Activated naive CD4-positive, alpha-beta T cell treated with anti-CD3 and anti-CD28 coated beads for 36 hours (primary cell): Measurements from ENCODE around the gene CHMP6. TPM values are rescaled to one million over a fixed set of nuclear protein-coding genes. Genes with fewer than 3 reads are reported as not detected.

Source experiments
- CTCF ChIA-PET: fragments of 350-600 bp; sonication (Branson Sonifier 250); formaldehyde crosslinking; loops from one replicate; lab custom pipeline; 2021; ENCODE audit warnings: antibody characterized with exemption; lab: Charles Lee
- DNase-seq: peaks from one replicate; pipeline ENCODE4 v3.0.0-alpha.2; 2020
- H3K27ac Mint-ChIP-seq: one replicate; pipeline ENCODE4 v1.8.0; 2021; ENCODE audit warnings: mild to moderate bottlenecking, mixed read lengths
- H3K27me3 Mint-ChIP-seq: one replicate; pipeline ENCODE4 v1.8.0; 2021; ENCODE audit warnings: low read depth, mixed read lengths
- H3K36me3 Mint-ChIP-seq: one replicate; pipeline ENCODE4 v1.8.0; 2021; ENCODE audit warnings: low read depth, mixed read lengths
- H3K4me1 Mint-ChIP-seq: one replicate; pipeline ENCODE4 v1.8.0; 2021; ENCODE audit warnings: low read depth, mixed read lengths
- H3K4me3 Mint-ChIP-seq: one replicate; pipeline ENCODE4 v1.8.0; 2021; ENCODE audit warnings: mild to moderate bottlenecking, moderate library complexity, mixed read lengths
- H3K9me3 Mint-ChIP-seq: one replicate; pipeline ENCODE4 v1.8.0; 2021; ENCODE audit warnings: mixed read lengths
- intact Hi-C: fragments of 100-400 bp; cut with micrococcal nuclease; formaldehyde crosslinking; loops from one replicate; pipeline ENCODE4 v1.15.1; 2023
- total RNA-seq, 2 experiments: library from RNA; stranded (reverse); gene quantifications; one replicate each; pipeline ENCODE4 v1.2.3, GENCODE V29; 2021

Gene CHMP6
- total RNA-seq, 2 experiments from 2014 or later = 10.1 to 10.6 TPM

- H3K27me3 Mint-ChIP-seq = no peaks in the 10 kb centered on the region
- H3K4me1 Mint-ChIP-seq = no peaks in the 10 kb centered on the region
- CTCF ChIA-PET = no interaction called here
- H3K4me3 Mint-ChIP-seq = no peak overlapping the region
- H3K27ac Mint-ChIP-seq = no peak overlapping the region
- intact Hi-C loops = no loop called here
- no peak for DNase-seq
- H3K36me3 Mint-ChIP-seq = peaks cover 21% of the 10 kb centered on the region
- H3K9me3 Mint-ChIP-seq = no peaks in the 10 kb centered on the region
These were observed 41.0 kb upstream of the CHMP6 start for GRCh38 chr17:80950466-80951120.

GRCh38 chr17:80951121-80952090, 40.2 kb upstream of the CHMP6 start:
- Mint-ChIP-seq H3K9me3 (no peaks in the 10 kb centered on the region), H3K4me1 (no peaks in the 10 kb centered on the region), H3K27me3 (no peaks in the 10 kb centered on the region), H3K36me3 (peaks cover 14% of the 10 kb centered on the region), H3K27ac (no peak overlapping the region), H3K4me3 (no peak overlapping the region)
- DNase-seq = no peak
- intact Hi-C loops = no loop called here
- CTCF ChIA-PET = no interaction called here

DNA sequence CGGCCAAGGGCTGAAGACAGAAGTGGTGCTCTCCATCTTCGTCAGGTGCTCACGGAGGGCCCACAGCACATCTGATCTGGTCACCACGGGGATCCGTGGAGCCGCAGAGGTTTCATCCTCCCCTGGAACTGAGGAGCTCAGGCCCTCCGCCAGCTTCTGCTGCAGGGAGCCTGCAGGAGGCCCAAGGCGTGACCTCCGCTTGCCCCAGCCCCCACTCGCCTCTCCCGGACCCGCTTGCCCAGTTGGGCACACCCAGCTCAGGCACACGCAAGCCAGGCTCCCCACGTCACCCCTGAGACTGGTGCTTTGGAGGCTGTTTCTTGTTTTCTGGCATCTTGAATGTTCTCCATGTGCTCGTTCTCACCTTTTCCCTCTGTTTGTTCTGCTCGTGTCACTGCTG, 39.4 kb upstream of the CHMP6 start:
- CTCF ChIA-PET = no interaction called here
- DNase-seq = no peak
- H3K4me3 Mint-ChIP-seq = no peak overlapping the region
- no peaks in the 10 kb centered on the region for H3K27me3 Mint-ChIP-seq
- H3K4me1 Mint-ChIP-seq = no peaks in the 10 kb centered on the region
- intact Hi-C loops = no loop called here
- peaks cover 5% of the 10 kb centered on the region for H3K36me3 Mint-ChIP-seq
- no peaks in the 10 kb centered on the region for H3K9me3 Mint-ChIP-seq
- H3K27ac Mint-ChIP-seq = peak overlapping the region; percentile 36

DNA sequence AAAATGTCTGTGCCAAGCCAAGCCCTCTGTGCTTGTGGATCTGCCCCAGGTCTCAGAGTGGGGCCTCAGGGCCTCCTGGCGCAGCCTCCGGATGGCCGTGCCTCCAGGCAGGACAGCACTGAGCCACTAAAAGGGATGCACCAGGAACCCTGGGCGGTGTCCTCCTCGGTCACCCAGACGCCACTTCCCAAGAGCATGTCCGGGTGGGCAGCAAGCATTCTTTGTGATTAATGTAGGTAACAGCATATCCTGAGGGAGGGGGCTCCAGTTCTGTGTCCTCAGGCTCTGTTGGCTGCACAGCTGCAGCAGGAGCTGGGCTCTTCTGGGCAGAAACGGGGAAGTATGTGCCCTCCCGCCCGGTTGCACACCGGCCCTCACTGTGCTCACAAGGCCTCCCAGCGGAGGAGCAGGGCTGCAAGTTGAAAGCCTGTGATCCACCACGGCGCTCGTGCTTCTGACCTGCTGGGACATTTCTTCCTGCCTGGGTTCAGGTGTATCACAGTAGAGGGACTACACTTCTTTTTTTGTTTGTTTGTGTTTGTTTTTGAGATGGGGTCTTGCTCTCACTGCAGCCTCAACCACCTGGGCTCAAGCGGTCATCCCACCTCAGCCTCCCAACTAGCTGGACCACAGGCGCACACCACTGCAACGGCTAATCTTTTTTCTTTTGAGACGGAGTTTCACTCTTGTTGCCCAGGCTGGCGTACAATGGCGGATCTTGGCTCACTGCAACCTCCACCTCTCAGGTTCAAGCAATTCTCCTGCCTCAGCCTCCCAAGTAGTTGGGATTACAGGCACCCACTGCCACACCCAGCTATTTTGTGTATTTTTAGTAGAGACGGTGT, 37.9 kb upstream of the CHMP6 start:
- Mint-ChIP-seq H3K4me1 (no peaks in the 10 kb centered on the region), H3K9me3 (no peaks in the 10 kb centered on the region), H3K27me3 (no peaks in the 10 kb centered on the region), H3K36me3 (peaks cover 4% of the 10 kb centered on the region), H3K27ac (no peak overlapping the region), H3K4me3 (no peak overlapping the region)
- intact Hi-C loops = no loop called here
- CTCF ChIA-PET = no interaction called here
- no peak for DNase-seq

- peaks cover 4% of the 10 kb centered on the region for H3K36me3 Mint-ChIP-seq
- intact Hi-C loops = no loop called here
- no peaks in the 10 kb centered on the region for H3K27me3 Mint-ChIP-seq
These were observed 36.6 kb upstream of the CHMP6 start for GRCh38 chr17:80955078-80955477.

GRCh38 chr17:80955671-80956280, 35.9 kb upstream of the CHMP6 start:
- Mint-ChIP-seq H3K4me1 (no peaks in the 10 kb centered on the region), H3K27me3 (no peaks in the 10 kb centered on the region), H3K4me3 (no peak overlapping the region), H3K27ac (no peak overlapping the region), H3K9me3 (no peaks in the 10 kb centered on the region), H3K36me3 (peaks cover 4% of the 10 kb centered on the region)
- DNase-seq = no peak
- CTCF ChIA-PET = no interaction called here
- intact Hi-C loops = no loop called here

More at GRCh38 chr17:80955078-80955477, 36.6 kb upstream of the CHMP6 start:
- CTCF ChIA-PET = no interaction called here
- Mint-ChIP-seq H3K4me3 (no peak overlapping the region), H3K4me1 (no peaks in the 10 kb centered on the region), H3K27ac (no peak overlapping the region), H3K9me3 (no peaks in the 10 kb centered on the region)
- DNase-seq = no peak

GRCh38 chr17:80956321-80957190, 35.1 kb upstream of the CHMP6 start:
- no peak overlapping the region for H3K4me3 Mint-ChIP-seq
- no peaks in the 10 kb centered on the region for H3K27me3 Mint-ChIP-seq
- H3K36me3 Mint-ChIP-seq = peaks cover 4% of the 10 kb centered on the region
- no peak for DNase-seq
- no peak overlapping the region for H3K27ac Mint-ChIP-seq
- no peaks in the 10 kb centered on the region for H3K9me3 Mint-ChIP-seq
- CTCF ChIA-PET = interaction anchor here (1.7 kb wide), 1 partner anchor 14 kb away, joined by 4 read pairs; no protein-coding TSS in a partner anchor
- H3K4me1 Mint-ChIP-seq = no peaks in the 10 kb centered on the region
- intact Hi-C loops = no loop called here

DNA sequence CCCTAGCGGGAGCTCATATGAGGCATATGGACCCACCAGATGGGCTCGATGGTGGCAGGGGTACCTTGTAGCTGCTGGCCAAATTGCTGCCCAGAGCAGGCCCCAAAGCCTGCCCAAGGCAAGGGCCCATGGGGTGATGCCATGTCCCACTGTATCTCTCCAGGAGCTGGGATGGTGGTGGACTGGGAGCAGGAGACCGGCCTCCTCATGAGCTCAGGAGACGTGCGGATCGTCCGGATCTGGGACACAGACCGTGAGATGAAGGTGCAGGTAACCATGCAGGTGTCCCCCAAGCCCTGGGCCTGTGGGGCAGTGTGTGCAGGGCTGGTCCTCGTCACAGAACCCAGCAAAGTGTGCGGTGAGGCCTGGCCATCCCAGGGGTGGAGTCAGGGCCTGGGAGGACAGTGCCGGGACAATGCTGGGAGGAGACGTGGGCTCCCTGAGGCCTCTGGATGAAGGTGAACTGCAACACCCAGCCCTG, 34.1 kb upstream of the CHMP6 start:
- H3K36me3 Mint-ChIP-seq = peaks cover 4% of the 10 kb centered on the region
- DNase-seq = no peak
- CTCF ChIA-PET = interaction anchor here (1.7 kb wide), 1 partner anchor 13 kb away, joined by 4 read pairs; no protein-coding TSS in a partner anchor

DNA sequence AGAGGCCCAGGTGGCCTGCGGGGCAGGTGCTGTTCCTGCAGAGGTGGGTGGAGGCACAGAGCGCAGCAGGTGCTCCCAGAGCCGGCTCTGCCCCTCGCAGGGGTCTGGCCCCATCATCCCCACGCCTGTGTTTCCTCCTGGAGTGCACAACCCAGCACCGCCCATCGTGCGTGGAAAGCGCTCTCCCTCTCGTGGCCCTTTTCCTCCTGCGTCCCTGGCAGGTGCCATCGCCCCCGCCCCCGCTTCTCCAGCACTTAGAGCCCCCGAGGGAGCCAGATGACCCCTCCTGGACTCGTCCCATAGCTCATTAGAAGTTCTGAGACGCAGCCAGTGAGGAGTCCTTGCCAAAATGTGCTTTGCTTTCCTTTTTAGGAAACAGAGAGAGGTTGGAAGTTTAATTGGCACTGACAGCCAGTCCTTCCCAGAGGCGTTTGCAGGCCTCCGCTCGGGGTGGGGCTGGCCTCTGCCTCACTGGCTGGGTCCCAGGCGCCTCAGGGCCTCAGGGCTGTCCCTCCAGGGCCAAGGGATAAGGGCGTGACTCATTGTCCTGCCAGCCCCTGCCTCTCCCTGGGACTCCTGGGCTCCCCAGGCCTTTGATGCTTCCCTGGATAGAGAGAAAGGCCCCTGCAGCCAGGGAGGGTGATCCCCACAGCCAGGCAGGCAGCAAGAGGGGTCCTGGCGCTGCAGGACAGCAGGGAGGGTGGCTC, 32.2 kb upstream of the CHMP6 start:
- intact Hi-C loops = no loop called here
- H3K4me3 Mint-ChIP-seq = no peak overlapping the region
- no peaks in the 10 kb centered on the region for H3K27me3 Mint-ChIP-seq
- peaks cover 3% of the 10 kb centered on the region for H3K36me3 Mint-ChIP-seq
- CTCF ChIA-PET = no interaction called here
- H3K9me3 Mint-ChIP-seq = no peaks in the 10 kb centered on the region
- H3K27ac Mint-ChIP-seq = no peak overlapping the region
- DNase-seq = no peak
- no peaks in the 10 kb centered on the region for H3K4me1 Mint-ChIP-seq

More for the DNA sequence above, 34.1 kb upstream of the CHMP6 start:
- Mint-ChIP-seq H3K4me1 (no peaks in the 10 kb centered on the region), H3K4me3 (no peak overlapping the region), H3K27ac (no peak overlapping the region), H3K27me3 (no peaks in the 10 kb centered on the region), H3K9me3 (no peaks in the 10 kb centered on the region)
- intact Hi-C loops = no loop called here

DNA sequence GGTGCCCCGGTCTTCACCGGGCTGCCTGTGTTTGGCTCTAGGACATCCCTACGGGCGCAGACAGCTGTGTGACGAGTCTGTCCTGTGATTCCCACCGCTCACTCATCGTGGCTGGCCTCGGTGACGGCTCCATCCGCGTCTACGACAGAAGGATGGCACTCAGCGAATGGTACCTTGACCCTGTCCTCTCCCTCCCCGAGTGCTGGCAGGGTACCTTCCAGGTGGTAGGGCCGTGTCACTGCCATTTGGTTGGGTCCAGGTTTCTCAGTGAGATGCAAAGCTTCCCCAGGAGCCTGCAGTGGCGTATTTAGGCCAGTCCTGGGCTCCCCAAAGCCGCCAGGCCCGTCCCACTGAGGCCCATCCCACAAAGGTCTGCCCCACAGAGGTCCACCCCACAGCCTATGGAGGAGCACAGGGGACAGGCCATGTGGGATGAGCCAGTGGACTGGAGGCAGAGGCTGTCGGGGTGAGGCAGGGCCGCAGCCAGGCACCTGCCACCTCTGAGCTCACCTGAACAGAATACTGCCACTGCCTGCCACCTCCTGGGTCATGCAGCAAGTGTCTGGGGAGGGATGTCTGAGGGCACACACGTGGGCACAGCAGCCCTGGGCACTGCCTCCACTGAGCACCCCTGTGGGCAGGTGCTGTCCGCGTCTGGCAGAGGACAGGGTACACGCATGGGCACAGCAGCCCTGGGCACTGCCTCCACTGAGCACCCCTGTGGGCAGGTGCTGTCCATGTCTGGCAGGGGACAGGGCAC, 31.4 kb upstream of the CHMP6 start:
- no peak overlapping the region for H3K4me3 Mint-ChIP-seq
- H3K27ac Mint-ChIP-seq = no peak overlapping the region
- H3K27me3 Mint-ChIP-seq = no peaks in the 10 kb centered on the region
- intact Hi-C loops = no loop called here
- no peaks in the 10 kb centered on the region for H3K9me3 Mint-ChIP-seq
- H3K36me3 Mint-ChIP-seq = peaks cover 2% of the 10 kb centered on the region
- H3K4me1 Mint-ChIP-seq = no peaks in the 10 kb centered on the region
- CTCF ChIA-PET = no interaction called here
- DNase-seq = no peak
